GM12875 (cell line): ENCODE measurements around the gene EIF1AD.
"Not testable (repeated sequence)": the region's sequence is repeated elsewhere in the genome, so short reads cannot be mapped to it uniquely, and the experiment has no call there.

Experiments
- H3K4me3 ChIP-seq: one replicate; pipeline ENCODE4 v1.5.1; 2011; ENCODE audit warnings: low read depth, low read length, control low read depth
- TF ChIP-seq, protein P1 (sequence below): IDR thresholded peaks from 2 replicates; pipeline ENCODE4 v1.5.1; 2011; ENCODE audit warnings: low read depth, mild to moderate bottlenecking, control low read depth, inconsistent platforms, low read length, moderate library complexity, borderline replicate concordance; ENCODE audit not compliant: insufficient read depth

The EIF1AD gene

DNA sequence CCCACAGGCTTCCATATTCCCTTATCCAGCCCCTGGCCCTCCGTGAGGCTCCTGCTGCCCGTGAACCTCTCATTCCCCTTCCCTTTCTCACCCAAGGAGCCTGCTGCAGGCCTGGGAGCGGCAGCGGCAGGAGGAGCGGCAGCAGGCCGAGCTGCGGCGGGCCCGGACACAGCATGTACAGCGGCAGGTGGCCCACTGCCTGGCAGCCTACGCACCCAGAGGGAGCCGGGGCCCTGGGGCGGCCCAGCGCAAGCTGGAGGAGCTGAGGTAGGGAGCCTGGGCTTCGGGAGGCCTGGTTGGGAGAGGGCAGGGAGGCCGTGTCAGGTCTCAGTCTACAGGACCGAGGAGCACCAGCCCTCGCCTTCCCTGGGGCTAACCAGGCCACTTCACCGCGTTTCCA lies 48.5 kb downstream of the EIF1AD start:
- TF ChIP-seq, protein P1, sequence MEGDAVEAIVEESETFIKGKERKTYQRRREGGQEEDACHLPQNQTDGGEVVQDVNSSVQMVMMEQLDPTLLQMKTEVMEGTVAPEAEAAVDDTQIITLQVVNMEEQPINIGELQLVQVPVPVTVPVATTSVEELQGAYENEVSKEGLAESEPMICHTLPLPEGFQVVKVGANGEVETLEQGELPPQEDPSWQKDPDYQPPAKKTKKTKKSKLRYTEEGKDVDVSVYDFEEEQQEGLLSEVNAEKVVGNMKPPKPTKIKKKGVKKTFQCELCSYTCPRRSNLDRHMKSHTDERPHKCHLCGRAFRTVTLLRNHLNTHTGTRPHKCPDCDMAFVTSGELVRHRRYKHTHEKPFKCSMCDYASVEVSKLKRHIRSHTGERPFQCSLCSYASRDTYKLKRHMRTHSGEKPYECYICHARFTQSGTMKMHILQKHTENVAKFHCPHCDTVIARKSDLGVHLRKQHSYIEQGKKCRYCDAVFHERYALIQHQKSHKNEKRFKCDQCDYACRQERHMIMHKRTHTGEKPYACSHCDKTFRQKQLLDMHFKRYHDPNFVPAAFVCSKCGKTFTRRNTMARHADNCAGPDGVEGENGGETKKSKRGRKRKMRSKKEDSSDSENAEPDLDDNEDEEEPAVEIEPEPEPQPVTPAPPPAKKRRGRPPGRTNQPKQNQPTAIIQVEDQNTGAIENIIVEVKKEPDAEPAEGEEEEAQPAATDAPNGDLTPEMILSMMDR, result no peak
- H3K4me3 ChIP-seq, result no peak overlapping the region

DNA sequence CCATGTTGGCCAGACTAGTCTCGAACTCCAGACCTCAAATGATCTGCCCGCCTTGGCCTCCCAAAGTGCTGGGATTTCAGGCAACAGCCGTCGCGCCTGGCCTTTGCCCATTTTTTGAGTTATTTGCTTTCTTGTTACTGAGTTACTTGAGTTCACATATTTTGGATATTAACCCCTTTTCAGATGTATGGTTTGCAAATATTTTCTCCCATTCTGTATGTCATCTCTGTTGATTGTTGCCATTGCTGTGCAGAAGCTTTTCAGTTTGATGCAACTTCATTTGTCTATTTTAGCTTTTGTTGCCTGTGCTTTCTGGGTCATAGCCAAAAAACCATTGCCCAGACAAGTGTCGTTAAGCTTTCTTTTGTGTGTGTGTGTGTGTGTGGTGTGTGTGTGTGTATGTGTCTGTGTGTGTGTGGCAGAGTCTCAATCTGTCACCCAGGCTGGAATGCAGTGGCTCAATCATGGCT lies 49.9 kb downstream of the EIF1AD start:
- TF ChIP-seq, protein P1, result no peak

DNA sequence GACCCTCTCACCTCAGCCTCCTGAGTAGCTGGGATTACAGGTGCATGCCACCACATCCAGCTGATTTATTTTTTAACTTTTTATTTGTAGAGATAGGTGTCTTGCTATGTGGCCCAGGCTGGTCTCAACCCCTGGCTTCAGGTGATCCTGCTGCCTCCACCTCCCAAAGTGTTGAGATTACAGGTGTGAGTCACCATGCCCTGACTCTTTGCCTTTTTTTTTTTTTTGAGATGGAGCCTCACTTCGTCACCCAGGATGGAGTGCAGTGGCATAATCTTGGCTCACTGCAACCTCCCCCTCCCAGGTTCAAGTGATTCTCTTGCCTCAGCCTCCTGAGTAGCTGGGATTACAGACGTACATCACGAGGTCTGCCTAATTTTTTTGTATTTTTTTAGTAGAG lies 50.3 kb downstream of the EIF1AD start:
- H3K4me3 ChIP-seq, result not testable (repeated sequence)

More for the DNA sequence above, 49.9 kb downstream of the EIF1AD start:
- no peak overlapping the region for H3K4me3 ChIP-seq

GRCh38 chr11:65950711-65951110 lies 51.2 kb downstream of the EIF1AD start:
- not testable (repeated sequence) for H3K4me3 ChIP-seq

- TF ChIP-seq, protein P1, result no peak
- H3K4me3 ChIP-seq, result no peak overlapping the region
Observed at GRCh38 chr11:65947603-65948125, 54.3 kb downstream of the EIF1AD start.

DNA sequence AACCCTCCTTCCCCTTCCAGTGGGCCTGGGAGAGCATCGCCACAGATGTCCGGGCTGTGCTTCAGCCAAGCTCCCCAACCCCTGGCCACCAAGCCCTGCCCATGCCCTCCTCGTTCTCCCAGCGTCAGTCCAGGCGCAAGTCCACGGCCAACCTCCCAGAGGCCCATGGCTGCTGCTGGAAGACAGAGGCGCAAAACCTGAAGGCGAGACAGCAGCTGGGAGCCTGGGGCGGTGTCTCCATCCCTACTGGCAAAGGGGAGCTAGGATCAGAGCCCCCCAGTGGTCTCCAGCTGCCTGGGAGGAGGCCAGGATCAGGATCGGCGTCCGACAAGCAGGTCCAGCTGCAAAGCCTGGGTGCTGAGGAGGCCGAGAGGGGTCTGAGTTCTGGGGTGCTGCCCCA lies 54.8 kb downstream of the EIF1AD start:
- H3K4me3 ChIP-seq, result no peak overlapping the region
- TF ChIP-seq, protein P1, result no peak

DNA sequence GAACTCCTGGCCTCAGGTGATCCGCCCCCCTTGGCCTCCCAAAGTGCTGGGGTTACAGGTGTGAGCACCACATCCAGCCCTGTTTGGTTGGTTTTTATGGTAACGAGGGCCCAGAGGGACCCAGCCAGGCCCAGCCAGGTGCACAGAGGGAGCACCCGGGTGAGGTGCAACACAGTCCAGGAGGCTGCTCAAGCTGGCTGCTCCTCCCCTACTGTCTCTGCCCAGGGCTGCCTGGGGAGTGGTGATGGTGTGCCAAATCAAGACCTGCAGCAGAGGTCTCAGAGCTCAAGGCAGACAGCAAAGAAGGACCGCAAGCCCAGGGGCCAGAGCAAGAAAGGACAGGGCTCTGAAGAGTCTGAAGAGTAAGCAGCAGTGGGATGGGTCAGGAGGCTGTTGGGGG lies 55.3 kb downstream of the EIF1AD start:
- TF ChIP-seq, protein P1, result no peak
- no peak overlapping the region for H3K4me3 ChIP-seq
